Subcutaneous abdominal adipose tissue (tissue), 5 donors: Measurements from ENCODE around the gene COL9A3.

Experiments
- H3K27ac ChIP-seq: one replicate; pipeline ENCODE4 v1.7.0; 2013; ENCODE audit warnings: low read depth, mild to moderate bottlenecking, inconsistent platforms, low read length, moderate library complexity
- H3K27me3 ChIP-seq, 5 donors: one replicate each; pipeline ENCODE4 v1.7.0; 2013; ENCODE audit warnings: low read length in 5 of 5, inconsistent platforms in 1 of 5; ENCODE audit not compliant: control insufficient read depth in 5 of 5, insufficient read depth in 4 of 5
- H3K36me3 ChIP-seq, 5 donors: one replicate each; pipeline ENCODE4 v1.7.0; 2013; ENCODE audit warnings: low read length in 5 of 5; ENCODE audit not compliant: control insufficient read depth in 5 of 5, insufficient read depth in 5 of 5
- H3K4me1 ChIP-seq, 5 donors: one replicate each; pipeline ENCODE4 v1.7.0; 2013; ENCODE audit warnings: low read length in 5 of 5, mild to moderate bottlenecking in 3 of 5, moderate library complexity in 1 of 5; ENCODE audit not compliant: control insufficient read depth in 5 of 5, insufficient read depth in 5 of 5
- H3K4me3 ChIP-seq, 5 donors: one replicate each; pipeline ENCODE4 v1.7.0; 2013; ENCODE audit warnings: low read length in 5 of 5, low read depth in 1 of 5
- H3K9ac ChIP-seq, 5 donors: one replicate each; pipeline ENCODE4 v1.7.0; 2013; ENCODE audit warnings: low read length in 5 of 5, mild to moderate bottlenecking in 4 of 5, moderate library complexity in 3 of 5
- H3K9me3 ChIP-seq, 5 donors: one replicate each; pipeline ENCODE4 v1.7.0; 2013; ENCODE audit warnings: low read length in 5 of 5; ENCODE audit not compliant: control insufficient read depth in 5 of 5
- donor health status: healthy.
- donor health status: healthy.
- donor health status: healthy.
- donor health status: healthy.
- donor health status: healthy.

COL9A3 gene

DNA sequence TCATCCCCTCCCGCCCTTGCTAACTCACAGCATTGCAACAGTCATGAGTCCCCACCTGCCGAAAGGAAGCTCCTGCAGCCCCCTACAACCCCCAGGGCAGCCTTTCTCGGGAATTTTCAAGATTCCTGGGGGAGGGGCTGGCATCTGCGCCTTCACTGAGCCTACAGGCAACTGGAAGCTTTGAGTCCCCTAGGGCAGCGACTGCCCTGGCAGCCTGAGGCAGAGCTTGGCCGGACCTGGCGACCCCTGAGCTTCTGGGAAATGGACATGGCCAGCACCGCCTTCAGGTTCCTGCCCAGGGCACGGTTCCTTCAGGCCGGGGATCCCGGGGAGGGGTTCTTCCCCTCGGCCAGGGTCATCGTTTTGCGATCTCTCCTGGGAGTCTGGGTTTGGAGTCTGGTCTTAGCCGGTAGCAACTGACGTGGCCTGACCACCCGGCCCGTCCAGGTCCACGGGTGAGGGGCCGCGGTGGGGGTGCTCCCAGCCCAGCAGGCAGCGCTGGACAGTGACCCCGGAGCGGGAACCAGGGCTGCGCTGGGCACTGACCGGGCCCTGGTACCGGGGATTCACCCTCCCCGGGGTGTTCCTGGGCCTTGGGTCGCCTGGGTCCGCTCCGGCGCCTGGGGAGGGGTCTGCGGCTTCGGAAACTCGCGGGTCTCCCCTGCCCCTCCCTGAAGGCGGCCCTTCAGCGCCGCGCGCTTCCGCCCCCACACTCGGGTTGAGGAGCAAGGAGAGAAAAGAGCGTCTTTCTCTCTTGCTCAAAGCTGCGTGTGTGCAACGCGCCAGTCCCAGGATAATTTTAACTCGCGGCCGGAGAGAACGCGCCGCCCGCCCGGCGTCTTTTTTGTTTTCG is 593 bp upstream of the COL9A3 start:
- H3K27ac ChIP-seq = no peak overlapping the region
- H3K9ac ChIP-seq = no peak overlapping the region

DNA sequence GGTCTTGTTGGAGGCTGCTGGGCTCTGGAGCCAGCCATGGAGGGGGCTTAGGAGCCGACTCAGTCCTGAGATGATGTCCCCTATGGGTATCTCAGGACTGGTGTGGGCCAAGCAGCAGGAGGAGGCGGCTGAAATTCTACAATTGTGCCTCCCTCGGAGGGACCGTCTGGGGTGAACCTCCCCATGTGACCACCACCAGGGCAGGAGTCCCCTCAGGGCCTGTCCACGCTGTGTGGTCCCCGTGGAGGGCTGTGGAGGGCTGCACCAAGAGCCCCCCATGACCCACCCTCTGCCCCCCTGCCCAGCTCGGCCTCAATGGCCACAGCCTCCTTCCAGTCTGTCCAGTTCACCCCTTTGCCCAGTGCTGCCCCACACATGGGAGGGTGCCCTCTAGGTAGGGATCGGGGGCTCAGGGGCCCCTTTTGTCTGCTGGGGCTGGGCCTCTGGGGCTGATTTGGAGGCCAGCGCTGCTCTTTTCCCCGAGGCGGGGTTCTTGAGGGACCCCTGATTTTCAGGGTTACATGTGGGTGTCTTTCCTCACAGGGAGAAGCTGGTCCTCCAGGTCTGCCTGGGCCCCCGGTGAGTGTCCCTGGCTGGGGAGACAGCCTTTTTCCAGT is 1.2 kb downstream of the COL9A3 start:
- H3K4me3 ChIP-seq = no peak overlapping the region
- peak overlapping the region in 1 of 5 donors; percentile 33 for H3K9ac ChIP-seq
- H3K9me3 ChIP-seq = no peaks in the 10 kb centered on the region
- peaks cover 0 to 8% (median 2%) of the 10 kb centered on the region in 5 donors for H3K36me3 ChIP-seq
- no peak overlapping the region for H3K27ac ChIP-seq
- H3K27me3 ChIP-seq = peaks cover 38 to 54% (median 46%) of the 10 kb centered on the region in 5 donors
- H3K4me1 ChIP-seq = peaks cover 0 to 53% (median 36%) of the 10 kb centered on the region in 5 donors

More for the DNA sequence above, 593 bp upstream of the COL9A3 start:
- Histone ChIP-seq H3K4me1 (peaks cover 0 to 53% (median 36%) of the 10 kb centered on the region in 5 donors), H3K4me3 (peak overlapping the region in 2 of 5 donors; percentile 6 to 44), H3K27me3 (peaks cover 38 to 53% (median 46%) of the 10 kb centered on the region in 5 donors), H3K9me3 (no peaks in the 10 kb centered on the region), H3K36me3 (peaks cover 0 to 26% (median 19%) of the 10 kb centered on the region in 5 donors)

DNA sequence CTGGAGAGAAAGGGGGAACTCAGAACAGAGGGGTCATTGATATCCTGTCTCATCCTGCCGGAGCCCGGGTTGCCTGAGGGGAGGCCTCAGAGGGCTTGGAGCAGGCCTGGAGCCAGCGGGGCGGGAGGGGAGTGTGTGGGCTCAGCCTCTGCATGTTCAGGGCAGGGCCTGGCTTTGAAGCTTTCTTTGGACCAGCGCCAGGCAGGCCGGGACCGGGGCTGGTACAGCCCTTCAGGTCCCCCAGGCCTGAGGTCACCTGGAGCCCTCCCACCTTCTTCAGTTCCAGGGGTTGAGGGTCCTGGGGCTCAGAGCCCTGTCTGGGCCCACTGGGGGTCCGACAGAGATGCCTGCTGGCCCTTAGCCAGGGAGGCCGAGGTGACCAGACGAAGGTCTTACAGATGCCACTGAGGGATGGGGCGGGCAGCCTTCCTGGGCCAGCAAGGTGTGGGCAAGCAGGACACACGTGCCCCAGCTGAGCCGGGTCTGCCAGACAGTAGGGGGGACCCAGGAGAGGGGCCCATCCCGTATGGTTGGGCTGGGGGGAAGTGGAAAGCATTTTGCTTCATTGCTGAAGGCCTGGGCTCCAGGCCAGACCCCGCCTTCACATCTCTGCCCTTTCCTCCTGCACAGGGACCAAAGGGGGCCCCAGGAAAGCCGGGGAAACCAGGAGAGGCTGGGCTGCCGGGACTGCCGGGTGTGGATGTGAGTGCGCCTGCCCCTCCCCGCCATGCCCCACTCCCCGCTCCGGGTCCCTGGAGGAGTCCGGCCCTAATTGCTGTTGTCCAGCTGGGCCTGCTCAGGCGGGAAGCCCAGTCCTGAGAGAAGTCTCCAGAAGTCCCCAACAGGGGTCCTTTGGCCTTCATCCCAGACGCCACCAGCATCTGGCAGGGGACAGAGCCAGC is 2.0 kb downstream of the COL9A3 start:
- no peak overlapping the region for H3K27ac ChIP-seq
- H3K4me1 ChIP-seq = peaks cover 0 to 48% (median 36%) of the 10 kb centered on the region in 5 donors
- peak overlapping the region in 2 of 5 donors; percentile 8 to 33 for H3K9ac ChIP-seq
- H3K4me3 ChIP-seq = no peak overlapping the region
- peaks cover 0 to 3% (median 0%) of the 10 kb centered on the region in 5 donors for H3K36me3 ChIP-seq
- H3K27me3 ChIP-seq = peaks cover 38 to 54% (median 46%) of the 10 kb centered on the region in 5 donors
- H3K9me3 ChIP-seq = no peaks in the 10 kb centered on the region

GRCh38 chr20:62819494-62820174 is 2.8 kb downstream of the COL9A3 start:
- Histone ChIP-seq H3K4me1 (peaks cover 0 to 54% (median 38%) of the 10 kb centered on the region in 5 donors), H3K27ac (no peak overlapping the region), H3K4me3 (no peak overlapping the region), H3K9ac (no peak overlapping the region), H3K9me3 (no peaks in the 10 kb centered on the region), H3K27me3 (peaks cover 36 to 49% (median 43%) of the 10 kb centered on the region in 5 donors), H3K36me3 (no peaks in the 10 kb centered on the region)

DNA sequence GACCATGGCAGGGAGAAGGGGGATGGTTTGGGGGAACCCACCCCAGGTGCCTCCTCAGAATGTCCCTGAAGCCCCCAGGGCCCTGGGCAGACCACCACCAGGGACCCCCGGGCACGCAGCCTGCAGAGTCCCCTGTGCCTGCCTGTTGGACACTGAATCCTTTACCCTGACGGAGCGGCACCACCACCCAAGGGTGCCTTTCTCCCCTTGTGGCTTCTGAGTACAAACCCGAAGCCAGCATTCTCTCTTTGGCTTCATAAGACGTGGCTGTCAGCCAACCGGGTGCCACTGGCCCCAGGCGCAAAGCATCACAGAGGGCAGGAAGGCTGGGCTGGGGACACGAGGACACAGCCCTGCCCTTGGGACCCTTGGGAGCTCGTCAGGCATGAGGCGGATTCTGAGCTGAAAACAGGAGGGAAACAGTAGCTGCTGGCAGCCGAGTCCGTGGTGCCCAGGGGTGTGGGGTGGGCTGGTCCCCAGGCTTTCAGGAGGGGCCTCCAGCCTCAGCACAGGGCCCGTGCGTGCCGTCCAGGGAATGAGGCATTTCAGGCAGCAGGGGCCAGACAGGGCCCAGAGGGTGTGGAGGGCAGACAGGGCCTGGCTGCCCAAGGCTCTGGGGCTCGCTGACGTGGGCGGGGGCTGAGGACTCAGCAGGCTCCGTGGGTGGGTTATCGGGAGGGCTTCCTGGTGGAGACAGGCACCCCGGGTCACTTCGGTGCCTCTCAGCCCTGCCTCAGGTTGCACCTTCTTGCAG is 3.5 kb downstream of the COL9A3 start:
- Histone ChIP-seq H3K27me3 (peaks cover 29 to 42% (median 35%) of the 10 kb centered on the region in 5 donors), H3K4me3 (no peak overlapping the region), H3K9me3 (no peaks in the 10 kb centered on the region), H3K36me3 (no peaks in the 10 kb centered on the region), H3K4me1 (peaks cover 0 to 52% (median 39%) of the 10 kb centered on the region in 5 donors), H3K9ac (no peak overlapping the region), H3K27ac (no peak overlapping the region)

GRCh38 chr20:62820962-62821725 is 4.3 kb downstream of the COL9A3 start:
- Histone ChIP-seq H3K4me1 (peaks cover 0 to 44% (median 31%) of the 10 kb centered on the region in 5 donors), H3K4me3 (no peak overlapping the region), H3K36me3 (no peaks in the 10 kb centered on the region), H3K9ac (no peak overlapping the region), H3K27me3 (peaks cover 23 to 34% (median 28%) of the 10 kb centered on the region in 5 donors), H3K27ac (no peak overlapping the region), H3K9me3 (no peaks in the 10 kb centered on the region)

DNA sequence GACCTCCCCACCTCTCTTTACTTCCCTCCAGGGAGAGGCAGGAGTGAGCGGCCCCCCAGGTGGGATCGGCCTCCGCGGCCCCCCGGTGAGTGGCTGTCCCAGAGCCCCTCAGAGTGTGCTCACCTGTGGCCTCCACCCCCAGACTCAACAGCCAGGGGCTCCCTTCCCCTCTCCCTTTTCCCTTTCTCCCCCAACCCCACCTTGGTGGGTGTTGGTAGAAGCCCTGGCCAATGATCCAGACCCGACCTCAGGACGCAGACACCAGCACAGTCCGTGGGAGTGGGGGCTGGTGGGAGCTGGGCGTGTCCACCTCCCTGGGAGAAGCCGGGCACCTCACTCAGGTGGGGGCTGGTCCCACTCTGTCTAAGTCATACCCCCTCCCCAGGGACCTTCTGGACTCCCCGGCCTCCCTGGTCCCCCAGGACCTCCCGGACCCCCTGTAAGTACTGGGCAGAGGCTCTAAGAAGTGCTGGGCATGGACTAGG is 4.9 kb downstream of the COL9A3 start:
- H3K4me3 ChIP-seq = no peak overlapping the region
- H3K27me3 ChIP-seq = peaks cover 18 to 29% (median 25%) of the 10 kb centered on the region in 5 donors
- H3K27ac ChIP-seq = no peak overlapping the region
- no peaks in the 10 kb centered on the region for H3K36me3 ChIP-seq
- peaks cover 0 to 39% (median 25%) of the 10 kb centered on the region in 5 donors for H3K4me1 ChIP-seq
- H3K9me3 ChIP-seq = no peaks in the 10 kb centered on the region
- H3K9ac ChIP-seq = no peak overlapping the region

DNA sequence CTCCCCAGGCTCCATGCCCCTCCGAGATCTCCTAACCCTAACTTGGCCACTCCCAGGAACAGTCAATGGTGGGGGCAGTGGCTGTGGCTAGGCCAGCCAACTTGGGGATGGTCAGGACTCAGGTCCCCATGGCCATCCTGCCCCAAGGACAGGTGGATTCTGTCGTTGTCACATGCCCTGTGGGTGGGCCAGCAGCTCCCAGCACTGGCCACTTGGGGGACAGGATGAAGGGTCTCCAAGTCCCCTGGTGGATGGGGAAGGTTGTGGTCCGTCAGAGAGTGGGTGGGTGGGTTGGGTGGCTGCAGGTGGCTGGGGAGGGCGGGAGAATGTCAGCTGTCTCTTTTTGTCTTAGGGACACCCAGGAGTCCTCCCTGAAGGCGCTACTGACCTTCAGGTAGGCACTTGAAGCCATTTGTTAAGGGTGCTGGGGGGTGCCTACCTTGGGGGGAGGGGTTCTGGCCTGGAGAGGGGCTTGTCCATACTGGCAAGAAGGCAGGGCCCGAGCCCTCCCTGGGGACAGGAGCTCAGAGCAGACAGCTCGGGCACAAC is 5.5 kb downstream of the COL9A3 start:
- Histone ChIP-seq H3K9ac (no peak overlapping the region), H3K27me3 (peaks cover 15 to 27% (median 24%) of the 10 kb centered on the region in 5 donors), H3K36me3 (no peaks in the 10 kb centered on the region), H3K27ac (no peak overlapping the region), H3K4me1 (peaks cover 0 to 35% (median 25%) of the 10 kb centered on the region in 5 donors), H3K9me3 (no peaks in the 10 kb centered on the region), H3K4me3 (no peak overlapping the region)
